BJ (cell line): Measurements from ENCODE around the gene STAT2. TPM values are rescaled to one million over a fixed set of nuclear protein-coding genes. Genes with fewer than 3 reads are reported as not detected.
A peak's percentile ranks its signal among the peaks of the same experiment; 100 is the strongest.
"Not testable (repeated sequence)": the region's sequence is repeated elsewhere in the genome, so short reads cannot be mapped to it uniquely, and the experiment has no call there.

ENCODE experiments used
- CTCF ChIA-PET: fragments of 350-600 bp; formaldehyde crosslinking; extraction: SDS; loops from one replicate; lab custom pipeline; 2021; ENCODE audit warnings: antibody characterized with exemption, inconsistent platforms; lab: Yijun Ruan, JAX
- POLR2A ChIA-PET: fragments of 300-600 bp; sonication (Branson Sonifier 250); formaldehyde crosslinking; extraction: SDS; loops from one replicate; lab custom pipeline; 2021; ENCODE audit warnings: antibody characterized with exemption; lab: Charles Lee
- DNase-seq: peaks from one replicate; pipeline ENCODE4 v3.0.0-alpha.2; 2011; ENCODE audit warnings: low read depth
- H3K27me3 ChIP-seq: 2 replicates; pipeline ENCODE4 v1.6.0; 2011; ENCODE audit warnings: low read length; ENCODE audit not compliant: control insufficient read depth, insufficient read depth
- H3K36me3 ChIP-seq: 2 replicates; pipeline ENCODE4 v1.5.1; 2011; ENCODE audit warnings: low read length; ENCODE audit not compliant: control insufficient read depth, insufficient read depth
- H3K4me3 ChIP-seq: 2 replicates; pipeline ENCODE4 v1.5.1; 2011; ENCODE audit warnings: low read depth, mild to moderate bottlenecking, control low read depth, low read length
- polyA plus RNA-seq: library from polyadenylated mRNA; depleted of rRNA; stranded (reverse); fragments of >200 nt; gene quantifications from 2 replicates; pipeline ENCODE4 v1.2.3, GENCODE V29; 2011
- TF ChIP-seq, protein P1 (sequence below): IDR thresholded peaks from 2 replicates; pipeline ENCODE4 v1.5.1; 2011; ENCODE audit warnings: low read depth, mild to moderate bottlenecking, control low read depth, inconsistent platforms, low read length, moderate library complexity; ENCODE audit not compliant: insufficient read depth

Gene STAT2
- polyA plus RNA-seq, 1 experiment = 154 TPM

DNA sequence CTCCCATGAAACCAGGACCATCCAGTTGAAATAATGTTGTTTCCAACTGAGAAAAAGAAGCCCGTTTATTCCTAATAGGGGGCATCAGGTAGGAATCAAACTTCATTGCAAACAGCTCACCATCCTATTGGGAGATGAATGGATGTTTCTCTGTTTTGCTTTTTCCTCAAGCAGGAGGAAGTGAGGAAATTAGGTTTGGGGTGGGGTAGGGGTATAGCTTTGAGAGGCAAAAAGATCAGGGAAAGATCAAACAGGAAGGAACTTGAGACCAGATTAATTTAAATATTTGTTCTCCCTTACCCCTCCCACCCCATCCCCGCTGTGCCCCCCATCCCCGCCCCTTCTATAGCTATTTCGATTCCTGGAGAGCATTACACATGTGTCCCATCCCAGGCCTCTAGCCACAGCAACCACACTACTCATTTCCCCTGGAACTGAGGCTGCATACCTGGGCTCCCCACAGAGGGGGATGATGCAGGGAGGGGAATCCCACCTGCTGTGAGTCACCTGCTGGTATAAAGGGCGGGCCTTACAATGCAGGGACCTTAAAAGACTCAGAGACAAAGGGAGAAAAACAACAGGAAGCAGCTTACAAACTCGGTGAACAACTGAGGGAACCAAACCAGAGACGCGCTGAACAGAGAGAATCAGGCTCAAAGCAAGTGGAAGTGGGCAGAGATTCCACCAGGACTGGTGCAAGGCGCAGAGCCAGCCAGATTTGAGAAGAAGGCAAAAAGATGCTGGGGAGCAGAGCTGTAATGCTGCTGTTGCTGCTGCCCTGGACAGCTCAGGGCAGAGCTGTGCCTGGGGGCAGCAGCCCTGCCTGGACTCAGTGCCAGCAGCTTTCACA lies 21.4 kb downstream of the STAT2 start, which contains the start of gene IL23A:
Gene IL23A, plus strand, starts transcription at position 577 of the 850 bp plus-strand sequence. Its CDS starts 161 bp downstream, at position 738.
- no peak for DNase-seq

DNA sequence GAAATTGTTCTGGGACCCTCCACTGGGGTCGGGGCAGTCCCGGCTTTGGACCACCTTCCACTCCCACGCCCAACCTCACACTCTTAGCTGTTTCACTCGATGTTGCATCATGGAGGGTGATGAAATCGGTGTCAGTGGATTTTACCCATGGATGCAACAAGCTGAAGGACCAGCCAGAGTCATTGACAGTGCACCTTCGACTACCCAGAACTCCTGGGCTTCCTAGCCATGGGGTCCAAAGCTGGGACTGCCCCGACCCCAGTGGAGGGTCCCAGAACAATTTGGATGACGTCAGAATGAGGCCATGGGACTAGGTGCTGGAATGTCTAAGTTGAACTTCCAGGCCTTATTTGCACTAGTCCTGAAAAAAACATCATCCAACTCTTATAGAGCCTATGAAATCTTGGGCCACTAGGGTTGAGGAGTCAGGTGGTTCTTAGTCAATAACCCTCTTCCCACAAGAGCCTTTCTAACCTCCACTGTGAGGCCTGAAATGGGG lies 22.1 kb downstream of the STAT2 start:
- H3K27me3 ChIP-seq = no peaks in the 10 kb centered on the region
- no peak for DNase-seq
- ChIA-PET POLR2A (no interaction called here), CTCF (no interaction called here)
- TF ChIP-seq, protein P1, sequence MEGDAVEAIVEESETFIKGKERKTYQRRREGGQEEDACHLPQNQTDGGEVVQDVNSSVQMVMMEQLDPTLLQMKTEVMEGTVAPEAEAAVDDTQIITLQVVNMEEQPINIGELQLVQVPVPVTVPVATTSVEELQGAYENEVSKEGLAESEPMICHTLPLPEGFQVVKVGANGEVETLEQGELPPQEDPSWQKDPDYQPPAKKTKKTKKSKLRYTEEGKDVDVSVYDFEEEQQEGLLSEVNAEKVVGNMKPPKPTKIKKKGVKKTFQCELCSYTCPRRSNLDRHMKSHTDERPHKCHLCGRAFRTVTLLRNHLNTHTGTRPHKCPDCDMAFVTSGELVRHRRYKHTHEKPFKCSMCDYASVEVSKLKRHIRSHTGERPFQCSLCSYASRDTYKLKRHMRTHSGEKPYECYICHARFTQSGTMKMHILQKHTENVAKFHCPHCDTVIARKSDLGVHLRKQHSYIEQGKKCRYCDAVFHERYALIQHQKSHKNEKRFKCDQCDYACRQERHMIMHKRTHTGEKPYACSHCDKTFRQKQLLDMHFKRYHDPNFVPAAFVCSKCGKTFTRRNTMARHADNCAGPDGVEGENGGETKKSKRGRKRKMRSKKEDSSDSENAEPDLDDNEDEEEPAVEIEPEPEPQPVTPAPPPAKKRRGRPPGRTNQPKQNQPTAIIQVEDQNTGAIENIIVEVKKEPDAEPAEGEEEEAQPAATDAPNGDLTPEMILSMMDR = no peak
- peaks cover 7% of the 10 kb centered on the region for H3K36me3 ChIP-seq
- H3K4me3 ChIP-seq = no peak overlapping the region

More for the DNA sequence above, 21.4 kb downstream of the STAT2 start, which contains the start of gene IL23A:
- Histone ChIP-seq H3K4me3 (no peak within 1 kb of the TSS), H3K36me3 (peaks cover 10% of the 10 kb centered on the region), H3K27me3 (no peaks in the 10 kb centered on the region)
- POLR2A ChIA-PET = no interaction called here
- TF ChIP-seq, protein P1 = no peak
- CTCF ChIA-PET = interaction anchor here (0.6 to 1.1 kb wide), 2 partner anchors 10 to 41 kb away, joined by 3 read pairs; no protein-coding TSS in a partner anchor

DNA sequence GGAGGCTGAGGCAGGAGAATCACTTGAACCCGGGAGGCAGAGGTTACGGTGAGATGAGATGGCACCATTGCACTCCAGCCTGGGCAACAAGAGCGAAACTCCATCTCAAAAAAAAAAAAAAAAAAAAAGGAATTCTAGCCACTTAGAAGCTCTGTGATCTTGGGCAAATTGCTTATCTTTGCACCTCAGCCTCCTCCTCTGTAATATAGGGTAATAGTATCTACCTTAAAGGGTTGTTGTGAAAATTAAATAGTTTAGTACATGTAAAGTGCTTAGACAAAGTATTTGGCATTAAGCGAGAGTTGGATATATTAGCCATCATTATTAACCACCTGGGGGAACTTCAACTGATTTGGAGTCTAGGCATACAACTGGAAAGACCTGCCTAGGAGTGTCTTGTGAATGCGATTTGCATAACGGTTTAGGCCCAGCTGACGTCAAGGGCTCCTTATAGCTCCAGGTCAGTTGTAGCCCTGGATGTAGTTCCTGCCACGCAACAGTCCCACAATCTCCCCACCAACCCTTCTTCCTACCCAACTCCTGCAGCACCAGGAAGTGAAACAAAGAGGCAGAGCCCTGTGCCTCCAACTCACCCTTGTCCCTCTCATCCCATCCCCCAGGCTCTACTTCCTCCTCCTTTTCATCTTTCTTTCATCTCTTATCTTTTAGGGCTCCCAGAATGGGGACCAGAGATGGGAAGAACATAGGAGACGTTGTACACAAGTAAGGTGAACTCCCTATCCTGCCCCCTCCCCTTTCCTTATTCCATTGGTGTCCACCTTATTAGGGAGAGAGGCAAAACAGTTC lies 23.3 kb downstream of the STAT2 start:
- Histone ChIP-seq H3K4me3 (no peak overlapping the region), H3K27me3 (no peaks in the 10 kb centered on the region), H3K36me3 (peaks cover 5% of the 10 kb centered on the region)
- ChIA-PET CTCF (no interaction called here), POLR2A (interaction anchor here (0.9 kb wide), 1 partner anchor 21 kb away, joined by 4 read pairs; the partner anchor contains the start of gene CNPY2)
- TF ChIP-seq, protein P1 = no peak
- no peak for DNase-seq

DNA sequence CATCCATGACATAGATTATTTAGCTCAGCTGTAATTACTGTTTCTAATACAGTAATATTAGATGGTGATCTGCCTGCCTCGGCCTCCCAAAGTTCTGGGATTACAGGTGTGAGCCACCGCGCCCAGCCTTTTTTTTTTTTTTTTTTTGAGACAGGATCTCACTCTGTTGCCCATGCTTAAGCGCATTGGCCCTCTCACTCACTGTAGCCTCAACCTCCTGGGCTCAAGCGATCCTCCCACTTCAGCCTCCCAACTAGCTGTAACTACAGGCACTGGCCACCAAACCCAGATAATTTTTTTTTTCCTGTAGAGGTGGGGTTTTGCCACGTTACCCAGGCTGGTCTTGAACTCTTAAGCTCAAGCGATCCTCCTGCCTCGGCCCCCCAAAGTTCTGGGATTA lies 24.4 kb downstream of the STAT2 start:
- CTCF ChIA-PET = interaction anchor here (1.3 to 1.6 kb wide), 2 partner anchors 8 to 19 kb away, joined by 5 to 6 read pairs; partner anchors contain the start of gene CNPY2
- POLR2A ChIA-PET, H3K27me3 ChIP-seq, DNase-seq, H3K36me3 ChIP-seq, H3K4me3 ChIP-seq: not testable (repeated sequence)

DNA sequence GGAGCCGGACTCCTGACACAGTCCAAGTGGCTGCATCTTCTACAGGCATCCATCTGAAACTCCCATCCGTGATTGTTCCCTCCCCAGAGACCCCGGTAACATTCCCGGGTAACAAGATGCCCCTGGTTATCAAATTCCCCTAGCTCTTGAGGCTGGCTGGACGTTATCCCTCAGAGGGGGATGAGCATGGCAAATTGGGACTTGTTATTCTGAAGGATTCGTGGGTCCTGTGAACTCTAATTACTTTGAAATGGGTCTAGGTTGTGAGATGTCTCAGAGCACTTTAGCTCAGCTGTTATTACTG lies 25.5 kb downstream of the STAT2 start:
- POLR2A ChIA-PET = no interaction called here
- Histone ChIP-seq H3K36me3 (no peaks in the 10 kb centered on the region), H3K4me3 (peak overlapping the region; percentile 48), H3K27me3 (no peaks in the 10 kb centered on the region)
- TF ChIP-seq, protein P1 = no peak
- no peak for DNase-seq
- CTCF ChIA-PET = interaction anchor here (0.6 to 1.7 kb wide), 5 partner anchors 9 to 25 kb away, joined by 3 to 8 read pairs (median 5); partner anchors contain the start of genes CNPY2 and STAT2
